Measurements from ENCODE around the gene KIF27.
"Not testable (repeated sequence)": the region's sequence is repeated elsewhere in the genome, so short reads cannot be mapped to it uniquely, and the experiment has no call there.

KIF27 gene

GRCh38 chr9:83837070-83837643 is 84.1 kb downstream of the KIF27 start:
- not testable (repeated sequence) for H3K36me3 ChIP-seq (ENCODE audit: insufficient read depth, low read depth, low read length); H3K27ac ChIP-seq (ENCODE audit: low read length); H3K27me3 ChIP-seq (ENCODE audit: insufficient read depth, low read length); H3K9me3 ChIP-seq (ENCODE audit: insufficient read depth, low read depth, low read length); H3K4me1 ChIP-seq (ENCODE audit: insufficient read depth, low read length); H3K9ac ChIP-seq (ENCODE audit: low read depth, low read length); H3K4me3 ChIP-seq (ENCODE audit: low read length)

- H3K9me3 ChIP-seq (ENCODE audit: insufficient read depth, low read depth, low read length); H3K36me3 ChIP-seq (ENCODE audit: insufficient read depth, low read depth, low read length); H3K9ac ChIP-seq (ENCODE audit: low read depth, low read length); H3K27ac ChIP-seq (ENCODE audit: low read length); H3K4me1 ChIP-seq (ENCODE audit: insufficient read depth, low read length); H3K4me3 ChIP-seq (ENCODE audit: low read length); H3K27me3 ChIP-seq (ENCODE audit: insufficient read depth, low read length): not testable (repeated sequence)
Observed at GRCh38 chr9:83830426-83831071, 90.7 kb downstream of the KIF27 start.

GRCh38 chr9:83824986-83825623 is 96.1 kb downstream of the KIF27 start:
- H3K27me3 ChIP-seq (ENCODE audit: insufficient read depth, low read length); H3K9me3 ChIP-seq (ENCODE audit: insufficient read depth, low read depth, low read length); H3K9ac ChIP-seq (ENCODE audit: low read depth, low read length); H3K27ac ChIP-seq (ENCODE audit: low read length); H3K4me1 ChIP-seq (ENCODE audit: insufficient read depth, low read length); H3K36me3 ChIP-seq (ENCODE audit: insufficient read depth, low read depth, low read length); H3K4me3 ChIP-seq (ENCODE audit: low read length): not testable (repeated sequence)

- H3K9ac ChIP-seq (ENCODE audit: low read depth, low read length), result peak within 1 kb of the TSS; percentile 72; the same call in 1 of the 2 replicates
- not testable (repeated sequence) for H3K9me3 ChIP-seq (ENCODE audit: insufficient read depth, low read depth, low read length); H3K27ac ChIP-seq (ENCODE audit: low read length)
Observed at GRCh38 chr9:83817356-83818278, 103.6 kb downstream of the KIF27 start, which contains the start of gene GKAP1. Gene GKAP1, minus strand, starts transcription at chr9:83817769. Its CDS starts 11,252 bp downstream, at chr9:83806517.

GRCh38 chr9:83817011-83817355 is 104.2 kb downstream of the KIF27 start:
- Histone ChIP-seq H3K27me3 (ENCODE audit: insufficient read depth, low read length) (peaks cover 28% of the 10 kb centered on the region), H3K9ac (ENCODE audit: low read depth, low read length) (peak overlapping the region; percentile 41; the same call in 1 of the 2 replicates), H3K4me3 (ENCODE audit: low read length) (peak overlapping the region; percentile 73)
- H3K36me3 ChIP-seq (ENCODE audit: insufficient read depth, low read depth, low read length); H3K9me3 ChIP-seq (ENCODE audit: insufficient read depth, low read depth, low read length); H3K4me1 ChIP-seq (ENCODE audit: insufficient read depth, low read length); H3K27ac ChIP-seq (ENCODE audit: low read length): not testable (repeated sequence)

More at GRCh38 chr9:83817356-83818278, 103.6 kb downstream of the KIF27 start, which contains the start of gene GKAP1:
- H3K4me1 ChIP-seq (ENCODE audit: insufficient read depth, low read length); H3K36me3 ChIP-seq (ENCODE audit: insufficient read depth, low read depth, low read length): not testable (repeated sequence)
- Histone ChIP-seq H3K4me3 (ENCODE audit: low read length) (peak within 1 kb of the TSS; percentile 73), H3K27me3 (ENCODE audit: insufficient read depth, low read length) (peaks cover 28% of the 10 kb centered on the region)

GRCh38 chr9:83815120-83815519 is 106.1 kb downstream of the KIF27 start:
- H3K36me3 ChIP-seq (ENCODE audit: insufficient read depth, low read depth, low read length); H3K9me3 ChIP-seq (ENCODE audit: insufficient read depth, low read depth, low read length); H3K4me1 ChIP-seq (ENCODE audit: insufficient read depth, low read length); H3K27ac ChIP-seq (ENCODE audit: low read length); H3K9ac ChIP-seq (ENCODE audit: low read depth, low read length); H3K4me3 ChIP-seq (ENCODE audit: low read length): not testable (repeated sequence)
- peaks cover 28% of the 10 kb centered on the region for H3K27me3 ChIP-seq (ENCODE audit: insufficient read depth, low read length)

- H3K9me3 ChIP-seq (ENCODE audit: insufficient read depth, low read depth, low read length); H3K4me3 ChIP-seq (ENCODE audit: low read length); H3K4me1 ChIP-seq (ENCODE audit: insufficient read depth, low read length); H3K27me3 ChIP-seq (ENCODE audit: insufficient read depth, low read length); H3K27ac ChIP-seq (ENCODE audit: low read length); H3K36me3 ChIP-seq (ENCODE audit: insufficient read depth, low read depth, low read length); H3K9ac ChIP-seq (ENCODE audit: low read depth, low read length): not testable (repeated sequence)
Observed at GRCh38 chr9:83809213-83809612, 112.0 kb downstream of the KIF27 start.

GRCh38 chr9:83804454-83804853 is 116.8 kb downstream of the KIF27 start:
- H3K9ac ChIP-seq (ENCODE audit: low read depth, low read length); H3K4me3 ChIP-seq (ENCODE audit: low read length); H3K27me3 ChIP-seq (ENCODE audit: insufficient read depth, low read length); H3K4me1 ChIP-seq (ENCODE audit: insufficient read depth, low read length); H3K27ac ChIP-seq (ENCODE audit: low read length); H3K9me3 ChIP-seq (ENCODE audit: insufficient read depth, low read depth, low read length); H3K36me3 ChIP-seq (ENCODE audit: insufficient read depth, low read depth, low read length): not testable (repeated sequence)

GRCh38 chr9:83803941-83804340 is 117.3 kb downstream of the KIF27 start:
- not testable (repeated sequence) for H3K9me3 ChIP-seq (ENCODE audit: insufficient read depth, low read depth, low read length); H3K27ac ChIP-seq (ENCODE audit: low read length); H3K4me1 ChIP-seq (ENCODE audit: insufficient read depth, low read length); H3K4me3 ChIP-seq (ENCODE audit: low read length); H3K36me3 ChIP-seq (ENCODE audit: insufficient read depth, low read depth, low read length); H3K27me3 ChIP-seq (ENCODE audit: insufficient read depth, low read length); H3K9ac ChIP-seq (ENCODE audit: low read depth, low read length)

GRCh38 chr9:83800236-83801033 is 120.8 kb downstream of the KIF27 start:
- Histone ChIP-seq H3K9ac (ENCODE audit: low read depth, low read length) (no peak overlapping the region), H3K36me3 (ENCODE audit: insufficient read depth, low read depth, low read length) (peaks cover 13% of the 10 kb centered on the region; the same call in 1 of the 2 replicates), H3K4me3 (ENCODE audit: low read length) (no peak overlapping the region), H3K27me3 (ENCODE audit: insufficient read depth, low read length) (no peaks in the 10 kb centered on the region), H3K9me3 (ENCODE audit: insufficient read depth, low read depth, low read length) (no peaks in the 10 kb centered on the region), H3K27ac (ENCODE audit: low read length) (no peak overlapping the region), H3K4me1 (ENCODE audit: insufficient read depth, low read length) (no peaks in the 10 kb centered on the region)

GRCh38 chr9:83794051-83794450 is 127.2 kb downstream of the KIF27 start:
- H3K9me3 ChIP-seq (ENCODE audit: insufficient read depth, low read depth, low read length), result no peaks in the 10 kb centered on the region
- H3K4me3 ChIP-seq (ENCODE audit: low read length), result no peak overlapping the region
- H3K27me3 ChIP-seq (ENCODE audit: insufficient read depth, low read length), result no peaks in the 10 kb centered on the region
- H3K27ac ChIP-seq (ENCODE audit: low read length), result no peak overlapping the region
- no peaks in the 10 kb centered on the region for H3K4me1 ChIP-seq (ENCODE audit: insufficient read depth, low read length)
- H3K9ac ChIP-seq (ENCODE audit: low read depth, low read length), result no peak overlapping the region
- H3K36me3 ChIP-seq (ENCODE audit: insufficient read depth, low read depth, low read length), result peaks cover 13% of the 10 kb centered on the region; the same call in 1 of the 2 replicates
